GM23338 (cell line): Measurements from ENCODE around the gene SLC34A3. TPM values are rescaled to one million over a fixed set of nuclear protein-coding genes. Genes with fewer than 3 reads are reported as not detected.
A peak's percentile ranks its signal among the peaks of the same experiment; 100 is the strongest.

Experiments used
- ATAC-seq: fragments of 200-7000 bp; cut with Tn5 transposase; 3 replicates; pipeline ENCODE4 v1.9.1; 2020
- DNase-seq: peaks from one replicate; pipeline ENCODE4 v3.0.0-alpha.2; 2015; ENCODE audit warnings: low spot score
- H2AFZ ChIP-seq: fragments of 200-600 bp; sonication (generic); 2 replicates; pipeline ENCODE4 v1.8.0; 2016; ENCODE audit warnings: antibody characterized with exemption, mild to moderate bottlenecking, moderate library complexity
- H3F3A ChIP-seq: fragments of 200-600 bp; sonication (generic); replicated peaks from 2 replicates; pipeline ENCODE4 v1.8.0; 2017; ENCODE audit warnings: antibody characterized with exemption, mixed run types, low read depth
- H3K27ac ChIP-seq: fragments of 200-600 bp; sonication (generic); 2 replicates; pipeline ENCODE4 v1.6.1; 2016; ENCODE audit warnings: low read depth
- H3K27me3 ChIP-seq: fragments of 200-600 bp; sonication (generic); 2 replicates; pipeline ENCODE4 v1.8.0; 2016; ENCODE audit warnings: mild to moderate bottlenecking, mixed run types, moderate library complexity; ENCODE audit not compliant: insufficient read depth
- H3K36me3 ChIP-seq: fragments of 200-600 bp; sonication (generic); 2 replicates; pipeline ENCODE4 v1.8.0; 2016; ENCODE audit warnings: mild to moderate bottlenecking; ENCODE audit not compliant: insufficient read depth
- H3K4me1 ChIP-seq: fragments of 200-600 bp; sonication (generic); 2 replicates; pipeline ENCODE4 v1.8.0; 2016; ENCODE audit warnings: mild to moderate bottlenecking, moderate library complexity; ENCODE audit not compliant: insufficient read depth
- H3K4me2 ChIP-seq: fragments of 200-600 bp; sonication (generic); 2 replicates; pipeline ENCODE4 v1.7.1; 2017; ENCODE audit warnings: mixed run types
- H3K4me3 ChIP-seq: fragments of 200-600 bp; sonication (generic); 2 replicates; pipeline ENCODE4 v1.6.1; 2016; ENCODE audit warnings: mixed run types
- H3K79me2 ChIP-seq: fragments of 200-600 bp; sonication (generic); replicated peaks from 2 replicates; pipeline ENCODE4 v1.8.0; 2017; ENCODE audit warnings: mild to moderate bottlenecking; ENCODE audit not compliant: insufficient read depth
- H3K9me2 ChIP-seq: fragments of 200-600 bp; sonication (generic); 2 replicates; pipeline ENCODE4 v1.8.0; 2017; ENCODE audit not compliant: insufficient read depth
- H4K20me1 ChIP-seq: fragments of 200-600 bp; sonication (generic); replicated peaks from 2 replicates; pipeline ENCODE4 v1.8.0; 2017; ENCODE audit warnings: mild to moderate bottlenecking; ENCODE audit not compliant: insufficient read depth
- H3K27ac Mint-ChIP-seq: 2 replicates; pipeline ENCODE4 v1.8.0; 2020; ENCODE audit warnings: inconsistent platforms, mild to moderate bottlenecking, moderate library complexity, mixed read lengths
- H3K27me3 Mint-ChIP-seq: 3 replicates; pipeline ENCODE4 v1.8.0; 2022; ENCODE audit warnings: low read depth, mild to moderate bottlenecking, moderate library complexity, mixed read lengths, inconsistent platforms; ENCODE audit not compliant: insufficient read depth, poor library complexity
- H3K36me3 Mint-ChIP-seq: 3 replicates; pipeline ENCODE4 v1.8.0; 2021; ENCODE audit warnings: low read depth, mild to moderate bottlenecking, inconsistent platforms, moderate library complexity, mixed read lengths
- H3K4me1 Mint-ChIP-seq: 3 replicates; pipeline ENCODE4 v1.8.0; 2020; ENCODE audit warnings: mild to moderate bottlenecking, inconsistent platforms, mixed read lengths
- H3K4me3 Mint-ChIP-seq: 3 replicates; pipeline ENCODE4 v1.8.0; 2021; ENCODE audit warnings: moderate library complexity, mild to moderate bottlenecking, inconsistent platforms, mixed read lengths
- H3K9me3 Mint-ChIP-seq: 3 replicates; pipeline ENCODE4 v1.8.0; 2020; ENCODE audit warnings: moderate library complexity, mild to moderate bottlenecking, inconsistent platforms, mixed read lengths
- CREB1 ChIP-seq: fragments of 250-450 bp; sonication (Bioruptor Pico); IDR thresholded peaks from 2 replicates; pipeline ENCODE4 v1.5.0; 2020; ENCODE audit warnings: low read depth, mild to moderate bottlenecking, moderate library complexity
- CTCF ChIP-seq, 2 experiments: fragments of 200-600 bp in 1 of 2; sonication (generic) in 1 of 2; conservative IDR thresholded peaks; 2 replicates each; pipeline versions ENCODE4 v1.5.1 to v1.6.1; 2016 to 2017; ENCODE audit warnings: antibody characterized with exemption in 2 of 2, low read depth in 2 of 2, mild to moderate bottlenecking in 2 of 2, moderate library complexity in 1 of 2
- ETS1 ChIP-seq: IDR thresholded peaks from 2 replicates; pipeline ENCODE4 v1.6.1; 2016; ENCODE audit warnings: antibody characterized with exemption
- EZH2 ChIP-seq: fragments of 200-600 bp; sonication (generic); IDR thresholded peaks from one replicate; pipeline ENCODE4 v1.8.0; 2017; ENCODE audit warnings: antibody characterized with exemption, mild to moderate bottlenecking, low read depth; ENCODE audit not compliant: unreplicated experiment
- JUNB ChIP-seq: IDR thresholded peaks from one replicate; pipeline ENCODE4 v1.6.1; 2016; ENCODE audit warnings: antibody characterized with exemption; ENCODE audit not compliant: unreplicated experiment
- NANOG ChIP-seq: IDR thresholded peaks from 2 replicates; pipeline ENCODE4 v1.6.1; 2016; ENCODE audit warnings: antibody characterized with exemption, borderline replicate concordance
- POLR2AphosphoS5 ChIP-seq: IDR thresholded peaks from 2 replicates; pipeline ENCODE4 v1.6.1; 2016; ENCODE audit warnings: antibody characterized with exemption, low read depth
- REST ChIP-seq: IDR thresholded peaks from one replicate; pipeline ENCODE4 v1.6.1; 2018; ENCODE audit warnings: antibody characterized with exemption; ENCODE audit not compliant: unreplicated experiment
- ZNF114 ChIP-seq: fragments of 250-450 bp; sonication (Bioruptor Pico); IDR thresholded peaks from 2 replicates; pipeline ENCODE4 v1.5.0; 2020; ENCODE audit warnings: mild to moderate bottlenecking, moderate library complexity
- ZNF462 ChIP-seq: fragments of 250-450 bp; sonication (Bioruptor Pico); IDR thresholded peaks from 2 replicates; pipeline ENCODE4 v1.5.0; 2020; ENCODE audit warnings: mild to moderate bottlenecking, moderate library complexity
- polyA plus RNA-seq: library from polyadenylated mRNA; unstranded; fragments of >200 nt; fragmentation: Nextera tagmentation; extraction: Ambion mirVana; gene quantifications from 2 replicates; pipeline ENCODE4 v1.2.1, GENCODE V29; 2016
- total RNA-seq: library from RNA; depleted of rRNA; stranded (reverse); fragments of >200 nt; shearing (Covaris generic); gene quantifications from 2 replicates; pipeline ENCODE4 v1.2.3, GENCODE V29; 2014

SLC34A3 gene
- total and polyA plus RNA-seq, 2 experiments from 2014 or later = not detected

GRCh38 chr9:137222190-137223077 is 8.3 kb upstream of the SLC34A3 start, which contains the start of gene RNF208:
Gene RNF208 (minus strand): TSS chr9:137222240. CDS start chr9:137221212, 1,028 bp downstream.
- H2AFZ ChIP-seq = no peak within 1 kb of the TSS; the same call in 1 of the 2 replicates
- 0 out of 2 replicates have a peak, but pooled peaks cover 9% of the 10 kb centered on the region for H3F3A ChIP-seq
- peak within 1 kb of the TSS; percentile 85 for H3K4me2 ChIP-seq
- H3K79me2 ChIP-seq = no peaks in the 10 kb centered on the region
- no peak for TF ChIP-seq ZNF114 (CRISPR knock-in tag)
- TF ChIP-seq EZH2 = no peak
- TF ChIP-seq POLR2AphosphoS5 = no peak; the same call in 1 of the 2 replicates
- TF ChIP-seq NANOG = no peak
- TF ChIP-seq CREB1 (CRISPR knock-in tag) = no peak
- no peak for TF ChIP-seq CTCF (conservative IDR thresholded peaks at IDR 0.05; ENCODE audit: low read depth in 2 of 2)
- no peak for TF ChIP-seq JUNB
- TF ChIP-seq ZNF462 = no peak
- TF ChIP-seq REST = no peak
- TF ChIP-seq ETS1 = no peak
- ATAC-seq (peak; percentile 6), DNase-seq (peak; percentile 50)
- no peaks in the 10 kb centered on the region for H4K20me1 ChIP-seq
- Mint-ChIP-seq H3K4me1 (peaks cover 2% of the 10 kb centered on the region; the same call in 2 of the 3 replicates), H3K27me3 (peaks cover under 1% of the 10 kb centered on the region), H3K4me3 (peak within 1 kb of the TSS; percentile 70), H3K36me3 (no peaks in the 10 kb centered on the region), H3K27ac (no peak within 1 kb of the TSS), H3K9me3 (no peaks in the 10 kb centered on the region)
- H3K4me3 ChIP-seq = peak within 1 kb of the TSS; percentile 94
- peaks cover 3% of the 10 kb centered on the region; the same call in 1 of the 2 replicates for H3K4me1 ChIP-seq
- peaks cover 9% of the 10 kb centered on the region; the same call in 1 of the 2 replicates for H3K27me3 ChIP-seq
- H3K27ac ChIP-seq = no peak within 1 kb of the TSS
- no peaks in the 10 kb centered on the region for H3K36me3 ChIP-seq
- no peaks in the 10 kb centered on the region for H3K9me2 ChIP-seq
